PC-3 (cell line): ENCODE data around the gene SLC25A18.

Experiments
- CTCF ChIP-seq: fragments of 300-600 bp; sonication (generic); conservative IDR thresholded peaks from 2 replicates; pipeline ENCODE4 v1.5.1; 2017; ENCODE audit warnings: antibody characterized with exemption, low read depth, mild to moderate bottlenecking, low read length
- EZH2 ChIP-seq: fragments of 300-600 bp; sonication (generic); IDR thresholded peaks from one replicate; pipeline ENCODE4 v1.6.1; 2017; ENCODE audit warnings: antibody characterized with exemption, mild to moderate bottlenecking, low read length; ENCODE audit not compliant: unreplicated experiment

- TF ChIP-seq CTCF = no peak
- no peak for TF ChIP-seq EZH2
Observed at GRCh38 chr22:17575681-17576080, 12.4 kb downstream of the SLC25A18 start.
